Endodermal cell (in vitro differentiated cells): Measurements from ENCODE around the gene SLC48A1. TPM values are rescaled to one million over a fixed set of nuclear protein-coding genes. Genes with fewer than 3 reads are reported as not detected.

Experiments
- DNase-seq: peaks from one replicate; pipeline ENCODE4 v3.0.0-alpha.2; 2017
- H3K27ac ChIP-seq: 2 replicates; pipeline ENCODE4 v1.5.1; 2013; ENCODE audit warnings: mild to moderate bottlenecking, low read depth, low read length, moderate library complexity
- H3K27me3 ChIP-seq: 2 replicates; pipeline ENCODE4 v1.6.1; 2013; ENCODE audit warnings: mild to moderate bottlenecking, low read length, moderate library complexity; ENCODE audit not compliant: insufficient read depth, control insufficient read depth, poor library complexity, severe bottlenecking
- H3K36me3 ChIP-seq: 2 replicates; pipeline ENCODE4 v1.7.0; 2013; ENCODE audit warnings: mild to moderate bottlenecking, low read length, moderate library complexity; ENCODE audit not compliant: control insufficient read depth, insufficient read depth
- H3K4me1 ChIP-seq: one replicate; pipeline ENCODE4 v1.7.0; 2013; ENCODE audit warnings: low read length; ENCODE audit not compliant: control insufficient read depth, insufficient read depth
- H3K4me3 ChIP-seq: 2 replicates; pipeline ENCODE4 v1.5.1; 2013; ENCODE audit warnings: mild to moderate bottlenecking, low read length, moderate library complexity
- H3K9ac ChIP-seq: 2 replicates; pipeline ENCODE4 v1.6.1; 2013; ENCODE audit warnings: mild to moderate bottlenecking, low read length, moderate library complexity; ENCODE audit not compliant: poor library complexity, severe bottlenecking; ENCODE audit errors: extremely low read depth
- H3K9me3 ChIP-seq: 2 replicates; pipeline ENCODE4 v1.6.1; 2013; ENCODE audit warnings: mild to moderate bottlenecking, low read length, moderate library complexity; ENCODE audit not compliant: control insufficient read depth
- H3K27ac Mint-ChIP-seq: 2 replicates; pipeline ENCODE4 v1.8.0; 2020; ENCODE audit warnings: mixed read lengths
- H3K27me3 Mint-ChIP-seq: 2 replicates; pipeline ENCODE4 v1.8.0; 2021; ENCODE audit warnings: mild to moderate bottlenecking, mixed read lengths; ENCODE audit not compliant: insufficient read depth
- H3K36me3 Mint-ChIP-seq: 2 replicates; pipeline ENCODE4 v1.8.0; 2020; ENCODE audit warnings: low read depth, mixed read lengths
- H3K4me1 Mint-ChIP-seq: 2 replicates; pipeline ENCODE4 v1.8.0; 2020; ENCODE audit warnings: mixed read lengths
- H3K4me3 Mint-ChIP-seq: 2 replicates; pipeline ENCODE4 v1.8.0; 2020; ENCODE audit warnings: mild to moderate bottlenecking, moderate library complexity, mixed read lengths
- H3K9me3 Mint-ChIP-seq: 2 replicates; pipeline ENCODE4 v1.8.0; 2020; ENCODE audit warnings: mild to moderate bottlenecking, mixed read lengths
- CTCF ChIP-seq: fragments of 200-600 bp; sonication (generic); conservative IDR thresholded peaks from 2 replicates; pipeline ENCODE4 v1.5.0; 2021; ENCODE audit warnings: antibody characterized with exemption, mild to moderate bottlenecking
- WGBS, 2 experiments: methylation state at CpG; one replicate each; pipeline versions ENCODE4 v1.1.5 to v1.1.7; 2013; ENCODE audit warnings: missing lambda C conversion rate in 2 of 2, mixed read lengths in 1 of 2; ENCODE audit not compliant: insufficient coverage in 1 of 2, insufficient read length in 1 of 2; 5-methylcytosine and 5-hydroxymethylcytosine counted together
- total RNA-seq, 2 donors: library from RNA; stranded (reverse); fragmentation: NEBNext Ultra II Directional in 1 of 2; extraction: Animal tissue kit (Norgen Biotek cat#: 25700) in 1 of 2; gene quantifications; 2 replicates in 1 of 2; 3 replicates in 1 of 2; pipeline ENCODE4 v1.2.1, GENCODE V29; 2021

The SLC48A1 gene
- total RNA-seq, 2 donors from 2014 or later: 21.3 to 30.4 TPM

DNA sequence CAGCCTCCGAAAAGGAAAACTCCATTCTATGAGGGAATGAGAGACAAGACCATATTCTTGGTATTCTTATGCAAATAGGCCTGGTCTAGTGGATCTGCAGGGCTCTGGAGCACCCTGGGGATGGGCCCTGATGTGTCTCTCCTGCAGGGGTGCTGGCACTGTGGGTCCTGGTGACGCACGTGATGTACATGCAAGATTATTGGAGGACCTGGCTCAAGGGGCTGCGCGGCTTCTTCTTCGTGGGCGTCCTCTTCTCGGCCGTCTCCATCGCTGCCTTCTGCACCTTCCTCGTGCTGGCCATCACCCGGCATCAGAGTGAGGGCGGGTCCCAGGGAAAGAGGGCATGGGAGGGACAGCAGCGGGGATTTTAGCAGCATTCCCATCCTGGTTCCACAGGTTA lies 5.8 kb downstream of the SLC48A1 start:
- no peaks in the 10 kb centered on the region for H3K4me1 ChIP-seq
- no peak overlapping the region for H3K27ac ChIP-seq
- TF ChIP-seq CTCF: no peak
- WGBS, 2 experiments: 46 to 65% methylated on average over 4 to 14 of the region's 14 CpGs
- no peak overlapping the region for H3K4me3 ChIP-seq
- H3K4me3 Mint-ChIP-seq: no peak overlapping the region
- peaks cover 12% of the 10 kb centered on the region for H3K27me3 Mint-ChIP-seq
- H3K9ac ChIP-seq: no peak overlapping the region
- no peaks in the 10 kb centered on the region for H3K9me3 Mint-ChIP-seq
- H3K9me3 ChIP-seq: no peaks in the 10 kb centered on the region
- DNase-seq: no peak
- H3K4me1 Mint-ChIP-seq: peaks cover 11% of the 10 kb centered on the region
- peaks cover 14% of the 10 kb centered on the region for H3K36me3 ChIP-seq
- peaks cover 12% of the 10 kb centered on the region for H3K36me3 Mint-ChIP-seq
- H3K27me3 ChIP-seq: peaks cover 4% of the 10 kb centered on the region
- no peak overlapping the region for H3K27ac Mint-ChIP-seq

- H3K27ac Mint-ChIP-seq: peak overlapping the region; percentile 61
- peaks cover 7% of the 10 kb centered on the region for H3K27me3 Mint-ChIP-seq
- H3K4me3 Mint-ChIP-seq: no peak overlapping the region
These were observed 6.4 kb downstream of the SLC48A1 start for GRCh38 chr12:47779301-47779942.

DNA sequence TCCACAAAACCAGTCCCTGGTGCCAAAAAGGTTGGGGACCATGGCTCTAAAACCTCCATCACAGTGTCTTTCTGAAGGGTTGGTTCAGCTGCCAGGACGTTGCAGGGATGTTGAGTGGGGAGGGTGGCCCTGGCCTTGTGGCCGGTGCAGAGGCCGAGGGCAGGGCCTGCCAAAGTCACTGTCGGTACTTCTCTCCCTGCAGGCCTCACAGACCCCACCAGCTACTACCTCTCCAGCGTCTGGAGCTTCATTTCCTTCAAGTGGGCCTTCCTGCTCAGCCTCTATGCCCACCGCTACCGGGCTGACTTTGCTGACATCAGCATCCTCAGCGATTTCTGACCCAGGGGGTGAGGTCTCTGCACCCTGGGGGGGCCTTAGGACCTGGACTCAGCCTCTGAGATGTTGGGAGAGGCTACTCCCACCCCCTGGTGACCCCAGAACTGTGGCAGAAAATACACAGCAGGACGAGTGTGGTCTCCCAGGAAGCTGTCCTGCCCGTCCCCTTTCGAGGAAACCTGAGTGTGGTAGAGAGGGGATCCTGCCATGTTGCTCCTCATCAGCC lies 7.0 kb downstream of the SLC48A1 start:
- H3K9me3 ChIP-seq: no peaks in the 10 kb centered on the region
- H3K9ac ChIP-seq: no peak overlapping the region
- H3K36me3 ChIP-seq: peaks cover 25% of the 10 kb centered on the region
- no peaks in the 10 kb centered on the region for H3K4me1 ChIP-seq
- Mint-ChIP-seq H3K27me3 (peaks cover 3% of the 10 kb centered on the region), H3K9me3 (no peaks in the 10 kb centered on the region), H3K27ac (peak overlapping the region; percentile 61), H3K36me3 (peaks cover 21% of the 10 kb centered on the region), H3K4me1 (peaks cover 11% of the 10 kb centered on the region), H3K4me3 (no peak overlapping the region)
- no peak for TF ChIP-seq CTCF
- no peaks in the 10 kb centered on the region for H3K27me3 ChIP-seq
- H3K4me3 ChIP-seq: no peak overlapping the region
- no peak for DNase-seq
- WGBS, 2 experiments: 79 to 87% methylated on average over 4 to 11 of the region's 11 CpGs
- H3K27ac ChIP-seq: no peak overlapping the region

More at GRCh38 chr12:47779301-47779942, 6.4 kb downstream of the SLC48A1 start:
- Histone ChIP-seq H3K27ac (no peak overlapping the region), H3K4me3 (no peak overlapping the region), H3K9me3 (no peaks in the 10 kb centered on the region), H3K36me3 (peaks cover 19% of the 10 kb centered on the region), H3K4me1 (no peaks in the 10 kb centered on the region), H3K27me3 (no peaks in the 10 kb centered on the region), H3K9ac (no peak overlapping the region)
- WGBS, 2 experiments: 9 to 48% methylated on average over 7 to 19 of the region's 19 CpGs
- DNase-seq: peak; percentile 100
- Mint-ChIP-seq H3K9me3 (no peaks in the 10 kb centered on the region), H3K4me1 (peaks cover 11% of the 10 kb centered on the region), H3K36me3 (peaks cover 15% of the 10 kb centered on the region)
- TF ChIP-seq CTCF: peak; percentile 99
